Activated naive CD8-positive, alpha-beta T cell treated with anti-CD3 and anti-CD28 coated beads, Interleukin-2, amount 10 ng/mL, durations not matched to agents 7 days and 5 days (primary cell): ENCODE results near the gene MAK. TPM values are rescaled to one million over a fixed set of nuclear protein-coding genes. Genes with fewer than 3 reads are reported as not detected.
"Not testable (repeated sequence)": the region's sequence is repeated elsewhere in the genome, so short reads cannot be mapped to it uniquely, and the experiment has no call there.

ENCODE experiments used
- ATAC-seq: fragments of 150-1000 bp; cut with Tn5 transposase; one replicate; pipeline ENCODE4 v1.10.0; 2021; ENCODE audit warnings: low read depth, moderate library complexity
- POLR2A ChIA-PET: fragments of 350-600 bp; sonication (Branson Sonifier 250); formaldehyde crosslinking; loops from one replicate; lab custom pipeline; 2021; ENCODE audit warnings: antibody characterized with exemption; lab: Charles Lee
- DNase-seq: peaks from one replicate; pipeline ENCODE4 v3.0.0; 2021
- H3K27ac Mint-ChIP-seq: one replicate; pipeline ENCODE4 v1.8.0; 2022; ENCODE audit warnings: mild to moderate bottlenecking, mixed read lengths
- H3K27me3 Mint-ChIP-seq: one replicate; pipeline ENCODE4 v1.8.0; 2022; ENCODE audit warnings: mild to moderate bottlenecking, moderate library complexity, mixed read lengths
- H3K36me3 Mint-ChIP-seq: one replicate; pipeline ENCODE4 v1.8.0; 2021; ENCODE audit warnings: mild to moderate bottlenecking, mixed read lengths
- H3K4me1 Mint-ChIP-seq: one replicate; pipeline ENCODE4 v1.8.0; 2021; ENCODE audit warnings: mixed read lengths
- H3K4me3 Mint-ChIP-seq: one replicate; pipeline ENCODE4 v1.8.0; 2022; ENCODE audit warnings: mild to moderate bottlenecking, moderate library complexity, mixed read lengths
- H3K9me3 Mint-ChIP-seq: one replicate; pipeline ENCODE4 v1.8.0; 2021; ENCODE audit warnings: mixed read lengths
- total RNA-seq, 2 experiments: library from RNA; stranded (reverse); gene quantifications; one replicate each; pipeline ENCODE4 v1.2.3, GENCODE V29; 2021

Gene MAK
- total RNA-seq, 2 experiments from 2014 or later: not detected

GRCh38 chr6:10747251-10747972 lies 90.9 kb downstream of the MAK start, which contains the start of gene TMEM14B:
Gene TMEM14B (plus strand): TSS chr6:10747805. CDS start chr6:10749246, 1,441 bp downstream.
- POLR2A ChIA-PET: interaction anchor here (0.7 to 3.9 kb wide), 7 partner anchors 14 to 219 kb away, joined by 3 to 42 read pairs (median 5); partner anchors contain the start of genes C6orf52, PAK1IP1 and TMEM14C
- Mint-ChIP-seq H3K27me3 (no peaks in the 10 kb centered on the region), H3K4me1 (peaks cover 33% of the 10 kb centered on the region), H3K36me3 (peaks cover 23% of the 10 kb centered on the region), H3K9me3 (no peaks in the 10 kb centered on the region), H3K27ac (peak within 1 kb of the TSS; percentile 86), H3K4me3 (peak within 1 kb of the TSS; percentile 97)
- peak; percentile 98 for ATAC-seq
- DNase-seq: peak; percentile 100

GRCh38 chr6:10746915-10747250 lies 91.5 kb downstream of the MAK start:
- POLR2A ChIA-PET: interaction anchor here (0.6 to 3.9 kb wide), 7 partner anchors 14 to 218 kb away, joined by 3 to 42 read pairs (median 5); partner anchors contain the start of genes C6orf52, PAK1IP1 and TMEM14C
- ATAC-seq: no peak
- Mint-ChIP-seq H3K4me1 (peaks cover 33% of the 10 kb centered on the region), H3K27ac (peak overlapping the region; percentile 86), H3K9me3 (no peaks in the 10 kb centered on the region), H3K4me3 (peak overlapping the region; percentile 97), H3K36me3 (peaks cover 18% of the 10 kb centered on the region), H3K27me3 (no peaks in the 10 kb centered on the region)
- DNase-seq: no peak

- POLR2A ChIA-PET: interaction anchor here (3.9 kb wide), 1 partner anchor 24 kb away, joined by 42 read pairs; the partner anchor contains the start of gene TMEM14C
- Mint-ChIP-seq H3K27ac (no peak overlapping the region), H3K36me3 (peaks cover 15% of the 10 kb centered on the region), H3K9me3 (no peaks in the 10 kb centered on the region), H3K4me1 (peaks cover 30% of the 10 kb centered on the region), H3K27me3 (no peaks in the 10 kb centered on the region), H3K4me3 (no peak overlapping the region)
- no peak for DNase-seq
- ATAC-seq: no peak
Measured at GRCh38 chr6:10745116-10745515, 93.2 kb downstream of the MAK start.

GRCh38 chr6:10743515-10743914 lies 94.8 kb downstream of the MAK start:
- Mint-ChIP-seq H3K36me3 (peaks cover 12% of the 10 kb centered on the region), H3K4me3 (no peak overlapping the region), H3K27ac (no peak overlapping the region), H3K27me3 (no peaks in the 10 kb centered on the region), H3K9me3 (no peaks in the 10 kb centered on the region), H3K4me1 (peaks cover 17% of the 10 kb centered on the region)
- no peak for ATAC-seq
- POLR2A ChIA-PET: interaction anchor here (1.6 kb wide), 1 partner anchor 23 kb away, joined by 6 read pairs; no protein-coding TSS in a partner anchor
- DNase-seq: no peak

- DNase-seq (no peak), ATAC-seq (no peak)
- H3K4me1 Mint-ChIP-seq: peaks cover 16% of the 10 kb centered on the region
- H3K27me3 Mint-ChIP-seq: no peaks in the 10 kb centered on the region
- H3K27ac Mint-ChIP-seq: no peak overlapping the region
- H3K4me3 Mint-ChIP-seq: no peak overlapping the region
- no peaks in the 10 kb centered on the region for H3K9me3 Mint-ChIP-seq
- POLR2A ChIA-PET: no interaction called here
- H3K36me3 Mint-ChIP-seq: peaks cover 12% of the 10 kb centered on the region
Measured at GRCh38 chr6:10742251-10742650, 96.1 kb downstream of the MAK start.

GRCh38 chr6:10741643-10742042 lies 96.7 kb downstream of the MAK start:
- Mint-ChIP-seq H3K36me3 (peaks cover 10% of the 10 kb centered on the region), H3K4me1 (peaks cover 11% of the 10 kb centered on the region)
- H3K27ac Mint-ChIP-seq, ATAC-seq, H3K4me3 Mint-ChIP-seq, POLR2A ChIA-PET, H3K9me3 Mint-ChIP-seq, H3K27me3 Mint-ChIP-seq, DNase-seq: not testable (repeated sequence)

GRCh38 chr6:10740061-10740460 lies 98.3 kb downstream of the MAK start:
- Mint-ChIP-seq H3K27ac (no peak overlapping the region), H3K27me3 (no peaks in the 10 kb centered on the region), H3K4me1 (peaks cover under 1% of the 10 kb centered on the region), H3K4me3 (no peak overlapping the region), H3K36me3 (peaks cover 4% of the 10 kb centered on the region), H3K9me3 (no peaks in the 10 kb centered on the region)
- ATAC-seq (no peak), DNase-seq (no peak)
- POLR2A ChIA-PET: no interaction called here

GRCh38 chr6:10736731-10737130 lies 101.6 kb downstream of the MAK start:
- Mint-ChIP-seq H3K4me1 (no peaks in the 10 kb centered on the region), H3K36me3 (peaks cover 4% of the 10 kb centered on the region), H3K4me3 (no peak overlapping the region), H3K27me3 (no peaks in the 10 kb centered on the region), H3K9me3 (no peaks in the 10 kb centered on the region), H3K27ac (no peak overlapping the region)
- DNase-seq: no peak
- no peak for ATAC-seq
- POLR2A ChIA-PET: no interaction called here

GRCh38 chr6:10733863-10734262 lies 104.5 kb downstream of the MAK start:
- peaks cover 9% of the 10 kb centered on the region for H3K36me3 Mint-ChIP-seq
- H3K27ac Mint-ChIP-seq: no peak overlapping the region
- DNase-seq: no peak
- no peaks in the 10 kb centered on the region for H3K27me3 Mint-ChIP-seq
- no peak overlapping the region for H3K4me3 Mint-ChIP-seq
- H3K9me3 Mint-ChIP-seq: no peaks in the 10 kb centered on the region
- ATAC-seq: no peak
- H3K4me1 Mint-ChIP-seq: no peaks in the 10 kb centered on the region
- POLR2A ChIA-PET: interaction anchor here (0.6 to 1.2 kb wide), 2 partner anchors 14 to 24 kb away, joined by 3 read pairs; partner anchors contain the start of gene TMEM14B

GRCh38 chr6:10733151-10733715 lies 105.1 kb downstream of the MAK start:
- H3K9me3 Mint-ChIP-seq: no peaks in the 10 kb centered on the region
- no peak overlapping the region for H3K4me3 Mint-ChIP-seq
- DNase-seq (no peak), ATAC-seq (no peak)
- H3K27ac Mint-ChIP-seq: no peak overlapping the region
- POLR2A ChIA-PET: interaction anchor here (0.6 to 1.2 kb wide), 2 partner anchors 15 to 24 kb away, joined by 3 read pairs; partner anchors contain the start of gene TMEM14B
- no peaks in the 10 kb centered on the region for H3K4me1 Mint-ChIP-seq
- H3K36me3 Mint-ChIP-seq: peaks cover 9% of the 10 kb centered on the region
- H3K27me3 Mint-ChIP-seq: no peaks in the 10 kb centered on the region

GRCh38 chr6:10730254-10730653 lies 108.1 kb downstream of the MAK start:
- H3K36me3 Mint-ChIP-seq: peaks cover 19% of the 10 kb centered on the region
- POLR2A ChIA-PET: no interaction called here
- DNase-seq (no peak), ATAC-seq (no peak)
- H3K4me3 Mint-ChIP-seq: no peak overlapping the region
- H3K4me1 Mint-ChIP-seq: peaks cover 5% of the 10 kb centered on the region
- no peak overlapping the region for H3K27ac Mint-ChIP-seq
- no peaks in the 10 kb centered on the region for H3K27me3 Mint-ChIP-seq
- H3K9me3 Mint-ChIP-seq: no peaks in the 10 kb centered on the region

GRCh38 chr6:10725716-10726115 lies 112.6 kb downstream of the MAK start:
- Mint-ChIP-seq H3K4me3 (no peak overlapping the region), H3K36me3 (peaks cover 15% of the 10 kb centered on the region), H3K9me3 (no peaks in the 10 kb centered on the region), H3K4me1 (peaks cover 31% of the 10 kb centered on the region), H3K27ac (no peak overlapping the region), H3K27me3 (no peaks in the 10 kb centered on the region)
- DNase-seq (no peak), ATAC-seq (no peak)
- POLR2A ChIA-PET: no interaction called here

GRCh38 chr6:10725044-10725443 lies 113.3 kb downstream of the MAK start:
- Mint-ChIP-seq H3K4me3 (no peak overlapping the region), H3K4me1 (peaks cover 31% of the 10 kb centered on the region), H3K27me3 (no peaks in the 10 kb centered on the region), H3K36me3 (peaks cover 10% of the 10 kb centered on the region), H3K27ac (no peak overlapping the region), H3K9me3 (no peaks in the 10 kb centered on the region)
- POLR2A ChIA-PET: no interaction called here
- no peak for DNase-seq
- no peak for ATAC-seq
